Stimulated activated naive B cell treated with anti-CD40 and anti-IgM and Interleukin-4, amounts not matched to agents 10 μg/mL and 1 μg/mL and 100 μg/mL, for 72 hours (primary cell): ENCODE results near the gene TAF1B.
A peak's percentile ranks its signal among the peaks of the same experiment; 100 is the strongest.

Experiments
- ATAC-seq, 2 donors: fragments of 150-1000 bp; cut with Tn5 transposase; replicated peaks; 2 replicates each; pipeline ENCODE4 v1.10.0; 2021; ENCODE audit warnings: moderate library complexity in 1 of 2
- DNase-seq: peaks from one replicate; pipeline ENCODE4 v3.0.0; 2021
- H3K27ac Mint-ChIP-seq: one replicate; pipeline ENCODE4 v1.8.0; 2022; ENCODE audit warnings: mild to moderate bottlenecking, mixed read lengths
- H3K27me3 Mint-ChIP-seq, 2 donors: one replicate each; pipeline ENCODE4 v1.8.0; 2022; ENCODE audit warnings: mixed read lengths in 2 of 2
- H3K36me3 Mint-ChIP-seq, 2 donors: one replicate each; pipeline ENCODE4 v1.8.0; 2022; ENCODE audit warnings: mixed read lengths in 2 of 2, mild to moderate bottlenecking in 1 of 2
- H3K4me1 Mint-ChIP-seq, 2 donors: one replicate each; pipeline ENCODE4 v1.8.0; 2022; ENCODE audit warnings: mixed read lengths in 2 of 2, mild to moderate bottlenecking in 1 of 2
- H3K4me3 Mint-ChIP-seq, 2 donors: one replicate each; pipeline ENCODE4 v1.8.0; 2022; ENCODE audit warnings: mild to moderate bottlenecking in 2 of 2, mixed read lengths in 2 of 2, moderate library complexity in 1 of 2
- H3K9me3 Mint-ChIP-seq, 2 donors: one replicate each; pipeline ENCODE4 v1.8.0; 2022; ENCODE audit warnings: mixed read lengths in 2 of 2, mild to moderate bottlenecking in 1 of 2

Gene TAF1B

DNA sequence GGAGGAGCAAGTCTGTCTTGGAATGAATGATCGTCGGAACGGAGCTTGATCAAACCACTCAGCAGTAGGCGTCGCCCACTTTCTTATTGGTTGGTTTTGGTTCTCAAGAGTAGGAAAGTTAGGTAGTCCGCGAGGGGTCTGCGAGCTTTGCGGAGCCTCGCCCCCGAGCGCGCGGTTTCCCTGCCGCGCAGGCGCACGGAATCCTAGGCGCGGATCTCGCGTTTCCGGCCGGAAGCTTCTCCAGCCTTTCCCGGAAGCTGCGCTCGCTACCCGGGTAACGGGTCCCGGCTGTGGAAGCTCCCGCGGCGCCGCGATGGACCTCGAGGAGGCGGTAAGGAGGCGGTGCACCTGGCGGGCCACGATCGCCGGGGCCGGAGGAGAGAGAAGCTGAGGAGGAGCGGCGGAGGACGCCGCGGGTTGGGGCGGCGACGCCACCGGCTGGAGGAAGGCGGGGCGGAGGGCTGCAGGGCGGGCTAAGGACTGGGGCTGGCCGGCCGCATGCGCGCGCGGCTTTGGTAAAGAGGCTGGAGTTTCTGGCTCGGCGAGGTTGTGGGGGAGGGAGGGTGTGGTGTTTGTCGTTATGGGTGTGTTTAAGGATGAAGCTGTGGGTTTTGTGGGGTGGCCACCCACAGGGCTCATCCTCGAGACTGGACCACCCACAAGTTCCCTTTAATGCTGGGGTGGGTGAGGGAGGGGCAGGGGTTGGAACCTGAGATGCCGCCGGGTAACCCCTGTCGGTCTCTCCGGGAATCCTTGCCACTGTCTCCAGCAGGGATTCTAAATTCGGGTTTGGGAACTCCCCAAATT lies at the start of gene TAF1B:
TAF1B (plus strand) TSS at position 246 of the 807 bp plus-strand sequence; CDS start at position 314, 68 bp downstream.
- Mint-ChIP-seq H3K9me3 (peaks cover 0 to 1% of the 10 kb centered on the region in 2 donors), H3K27me3 (no peaks in the 10 kb centered on the region), H3K36me3 (peaks cover 15 to 20% of the 10 kb centered on the region in 2 donors), H3K4me3 (peak within 1 kb of the TSS; percentile 91 to 97), H3K27ac (peak within 1 kb of the TSS; percentile 96), H3K4me1 (peaks cover 16 to 45% of the 10 kb centered on the region in 2 donors)
- peak; percentile 90 to 92 for ATAC-seq
- DNase-seq: peak; percentile 90

DNA sequence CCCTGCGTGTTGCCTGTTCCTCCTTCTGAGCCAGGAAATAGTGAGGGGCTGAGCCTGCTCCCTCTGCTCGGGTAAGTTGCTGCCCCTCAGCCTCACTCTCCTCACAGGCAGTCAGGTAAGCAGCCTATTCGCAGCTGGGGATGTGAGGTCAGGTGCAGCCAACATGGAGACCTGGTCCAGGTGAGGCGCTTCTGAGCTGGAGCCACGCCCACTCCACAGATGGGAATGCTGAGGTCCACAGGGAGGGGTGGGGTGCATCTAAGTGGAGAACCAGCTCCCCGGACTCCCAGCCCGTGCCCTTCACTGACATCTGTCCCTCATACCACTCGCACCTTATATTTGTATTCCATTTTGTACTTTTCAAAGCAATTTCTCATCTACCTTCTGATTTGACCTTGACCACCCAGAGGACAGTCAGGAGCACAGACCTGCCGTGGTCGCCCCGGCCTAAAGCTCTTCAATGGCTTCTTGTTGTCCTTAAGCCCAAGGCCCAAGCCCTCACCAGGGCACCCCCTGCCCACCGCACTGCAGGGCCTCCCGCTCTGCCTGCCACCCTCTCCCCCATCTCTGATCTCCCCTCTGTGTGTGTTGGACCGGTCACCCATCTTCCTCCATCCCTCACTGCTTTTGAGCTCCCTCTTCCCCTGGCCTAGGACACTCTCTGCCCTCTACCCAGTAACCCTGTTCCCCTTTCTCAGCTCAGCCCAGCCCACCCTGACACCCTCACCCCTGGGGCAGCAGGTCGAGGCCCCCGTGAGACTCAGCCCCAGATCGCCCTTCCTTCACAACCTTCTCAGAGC lies 49.2 kb upstream of the TAF1B start:
- H3K9me3 Mint-ChIP-seq: peaks cover 3 to 6% of the 10 kb centered on the region in 2 donors

DNA sequence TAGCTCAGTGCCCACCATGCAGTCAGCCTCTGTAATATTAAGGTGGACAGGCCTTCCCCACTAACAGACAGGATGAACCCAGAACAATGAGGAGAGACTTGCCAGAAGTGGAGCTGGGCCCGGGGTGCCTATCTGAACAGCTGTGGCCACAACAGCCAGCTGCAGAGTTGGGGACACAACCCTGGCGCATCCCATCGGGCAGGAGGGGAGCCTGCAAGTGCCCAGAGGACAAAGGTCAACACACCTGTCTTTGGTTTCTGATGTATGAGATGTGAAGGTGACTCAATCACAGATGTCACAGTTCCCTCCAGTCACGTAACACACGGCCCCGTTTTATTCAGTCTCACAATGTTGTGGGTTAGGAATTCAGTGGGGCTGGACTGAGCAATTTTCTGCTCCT lies 48.2 kb upstream of the TAF1B start:
- no peak overlapping the region for H3K4me3 Mint-ChIP-seq
- ATAC-seq (no peak), DNase-seq (no peak)
- no peak overlapping the region for H3K27ac Mint-ChIP-seq
- peaks cover 3 to 6% of the 10 kb centered on the region in 2 donors for H3K9me3 Mint-ChIP-seq
- H3K36me3 Mint-ChIP-seq: peaks cover 8 to 10% of the 10 kb centered on the region in 2 donors
- peaks cover 19 to 33% of the 10 kb centered on the region in 2 donors for H3K4me1 Mint-ChIP-seq
- peaks cover 5 to 26% of the 10 kb centered on the region in 2 donors for H3K27me3 Mint-ChIP-seq

More for the DNA sequence above, 49.2 kb upstream of the TAF1B start:
- peaks cover 0 to 18% of the 10 kb centered on the region in 2 donors for H3K27me3 Mint-ChIP-seq
- DNase-seq (no peak), ATAC-seq (no peak)
- H3K4me1 Mint-ChIP-seq: peaks cover 11 to 23% of the 10 kb centered on the region in 2 donors
- no peak overlapping the region for H3K27ac Mint-ChIP-seq
- H3K4me3 Mint-ChIP-seq: no peak overlapping the region
- peaks cover 8 to 10% of the 10 kb centered on the region in 2 donors for H3K36me3 Mint-ChIP-seq

DNA sequence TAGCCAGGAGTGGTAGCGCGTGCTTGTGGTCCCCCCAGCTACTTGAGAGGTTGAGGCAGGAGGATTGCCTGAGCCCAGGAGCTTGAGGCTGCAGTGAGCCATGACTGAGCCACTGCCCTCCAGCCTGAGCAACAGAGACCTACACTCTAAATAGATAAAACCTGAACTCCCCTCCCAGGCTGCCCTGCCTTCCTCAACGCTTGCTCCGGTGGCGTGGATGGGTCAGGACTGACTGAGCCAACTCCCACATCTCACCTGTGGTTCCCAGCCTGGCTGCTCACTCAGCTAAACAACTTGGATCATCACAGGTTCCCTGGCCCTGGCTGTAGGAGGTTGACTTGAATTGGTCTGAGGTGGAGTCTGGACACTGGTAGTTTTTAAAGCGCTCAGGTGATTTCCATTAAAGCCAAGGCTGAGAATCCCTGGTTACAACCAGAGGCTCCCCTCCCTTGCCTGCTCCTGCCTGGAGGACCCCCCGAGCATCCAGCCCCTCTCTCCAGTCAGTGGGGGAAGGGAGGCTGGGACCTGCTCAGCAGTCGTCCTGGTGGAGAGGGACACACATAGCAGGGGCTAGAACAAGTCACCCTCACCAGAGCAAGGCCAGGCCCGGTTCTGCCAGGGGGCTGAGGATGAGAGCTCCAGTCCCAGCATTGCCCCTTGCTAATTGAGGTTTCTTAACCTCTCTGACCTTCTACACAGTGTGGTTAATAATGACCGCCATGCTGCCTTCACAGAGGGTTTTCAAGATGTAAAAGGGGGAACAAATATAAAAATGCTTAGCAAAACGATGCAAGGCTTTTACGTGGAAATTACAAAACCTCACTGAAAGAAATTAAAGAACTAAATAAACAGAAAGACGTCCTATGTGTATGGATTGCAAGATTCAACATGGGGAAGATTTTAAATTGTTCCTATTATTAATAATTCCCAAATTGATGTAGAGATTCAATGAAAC lies 46.9 kb upstream of the TAF1B start:
- ATAC-seq (no peak), DNase-seq (no peak)
- no peak overlapping the region for H3K4me3 Mint-ChIP-seq
- H3K9me3 Mint-ChIP-seq: peaks cover 3 to 6% of the 10 kb centered on the region in 2 donors
- H3K27ac Mint-ChIP-seq: no peak overlapping the region
- peaks cover 5 to 30% of the 10 kb centered on the region in 2 donors for H3K27me3 Mint-ChIP-seq
- H3K4me1 Mint-ChIP-seq: peaks cover 22 to 35% of the 10 kb centered on the region in 2 donors
- H3K36me3 Mint-ChIP-seq: peaks cover 8 to 10% of the 10 kb centered on the region in 2 donors

DNA sequence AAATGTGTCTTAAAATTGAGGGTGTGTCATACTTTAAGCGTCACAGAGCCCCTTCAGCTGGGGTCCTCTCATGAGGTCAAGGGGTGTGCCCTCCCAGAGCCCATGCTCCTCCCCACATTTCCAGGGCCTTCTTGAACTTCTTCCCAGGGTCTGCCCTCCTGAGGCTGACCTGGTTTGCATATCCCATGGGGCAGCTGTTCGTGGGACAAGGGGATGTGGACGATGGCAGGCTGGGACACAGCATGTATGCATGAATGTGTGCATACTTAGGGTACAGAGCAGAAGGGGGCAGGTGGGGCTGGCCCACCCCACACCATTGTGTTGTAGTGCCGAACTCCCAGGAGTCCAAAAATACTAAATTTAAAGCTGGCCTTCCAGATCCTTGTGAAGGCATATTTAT lies 46.2 kb upstream of the TAF1B start:
- DNase-seq: no peak
- Mint-ChIP-seq H3K27ac (no peak overlapping the region), H3K4me3 (no peak overlapping the region), H3K4me1 (peaks cover 20 to 30% of the 10 kb centered on the region in 2 donors), H3K36me3 (peaks cover 8 to 10% of the 10 kb centered on the region in 2 donors), H3K9me3 (peaks cover 3 to 6% of the 10 kb centered on the region in 2 donors), H3K27me3 (peaks cover 5 to 30% of the 10 kb centered on the region in 2 donors)
- no peak for ATAC-seq

DNA sequence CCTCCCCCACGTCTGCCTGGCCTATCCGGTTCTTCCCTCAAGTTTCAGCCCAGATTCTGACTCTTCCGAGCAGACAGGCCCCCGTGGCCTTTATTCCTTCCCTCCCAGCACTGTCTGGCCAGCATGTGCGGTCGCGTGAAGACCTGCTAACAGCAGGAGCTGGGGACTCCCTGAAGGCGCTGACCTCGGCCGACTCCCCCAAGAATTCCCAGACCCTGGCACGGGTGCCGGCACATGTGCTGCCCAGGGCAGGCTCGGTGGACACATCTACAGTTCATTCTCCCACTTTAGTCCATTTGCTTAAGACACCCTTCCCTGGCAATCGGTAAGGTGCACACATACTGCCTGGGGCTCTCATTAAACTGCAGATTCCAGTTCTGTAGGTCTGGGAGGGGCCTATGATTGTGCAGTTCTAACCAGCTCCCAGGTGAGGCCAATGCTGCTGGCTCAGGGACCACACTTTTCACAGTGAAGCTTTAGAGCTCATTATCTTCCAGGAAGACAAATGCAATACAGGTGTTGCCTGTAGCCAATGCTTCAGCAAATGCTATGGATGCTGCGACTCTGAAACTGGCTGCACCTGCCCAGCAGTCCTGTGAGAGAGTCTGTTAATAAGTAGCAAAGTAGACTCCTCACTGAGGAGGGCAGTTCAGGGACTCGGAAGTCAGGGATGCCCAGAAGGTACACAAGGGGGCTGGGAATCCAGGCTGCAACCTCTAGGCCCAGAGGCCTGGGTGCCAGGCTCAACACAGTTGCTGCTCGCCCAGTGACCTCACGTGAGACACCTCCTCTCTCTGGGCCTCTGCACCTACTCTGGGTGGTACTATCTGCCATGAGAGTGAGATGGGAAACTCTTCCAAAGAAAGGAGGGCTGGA lies 45.4 kb upstream of the TAF1B start:
- H3K27ac Mint-ChIP-seq: no peak overlapping the region
- no peak for ATAC-seq
- peaks cover 3 to 6% of the 10 kb centered on the region in 2 donors for H3K9me3 Mint-ChIP-seq

DNA sequence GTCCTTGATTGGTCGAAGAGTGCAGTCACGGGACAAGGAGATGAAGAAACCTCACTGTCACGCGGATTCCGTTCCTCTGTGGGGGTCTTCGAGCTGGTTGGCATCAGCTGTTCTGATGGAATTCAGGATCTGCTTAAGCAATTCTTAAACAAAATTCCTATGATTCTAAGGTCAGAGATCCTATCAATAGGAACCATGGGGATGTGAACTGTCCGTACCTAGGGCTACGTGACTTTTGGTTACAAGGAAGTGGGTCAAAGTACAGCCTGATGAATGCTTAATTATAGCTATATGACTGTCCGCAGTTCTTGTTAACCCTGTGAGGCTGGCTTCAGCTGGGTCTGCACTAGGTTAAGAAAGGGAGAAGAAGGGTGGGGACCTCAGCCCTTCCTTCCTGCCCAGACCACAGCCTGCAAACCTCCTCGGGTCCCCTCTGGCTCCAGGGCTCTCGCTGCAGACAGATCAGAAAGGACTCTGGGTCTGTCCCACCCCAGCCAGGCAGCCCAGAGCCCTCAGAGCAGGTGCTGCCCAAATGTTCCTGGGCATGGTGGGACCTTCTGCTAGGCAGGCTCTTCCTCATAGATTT lies 44.2 kb upstream of the TAF1B start:
- ATAC-seq: peak; percentile 54 to 61
- H3K27ac Mint-ChIP-seq: no peak overlapping the region
- peaks cover 5 to 28% of the 10 kb centered on the region in 2 donors for H3K27me3 Mint-ChIP-seq
- peaks cover 4 to 5% of the 10 kb centered on the region in 2 donors for H3K36me3 Mint-ChIP-seq
- peaks cover 16 to 17% of the 10 kb centered on the region in 2 donors for H3K4me1 Mint-ChIP-seq
- peaks cover 0 to 4% of the 10 kb centered on the region in 2 donors for H3K9me3 Mint-ChIP-seq
- no peak for DNase-seq
- H3K4me3 Mint-ChIP-seq: peak overlapping the region in 1 of 2 donors; percentile 68

More for the DNA sequence above, 45.4 kb upstream of the TAF1B start:
- Mint-ChIP-seq H3K27me3 (peaks cover 5 to 30% of the 10 kb centered on the region in 2 donors), H3K4me1 (peaks cover 20 to 26% of the 10 kb centered on the region in 2 donors), H3K4me3 (no peak overlapping the region), H3K36me3 (peaks cover 8 to 10% of the 10 kb centered on the region in 2 donors)
- no peak for DNase-seq

DNA sequence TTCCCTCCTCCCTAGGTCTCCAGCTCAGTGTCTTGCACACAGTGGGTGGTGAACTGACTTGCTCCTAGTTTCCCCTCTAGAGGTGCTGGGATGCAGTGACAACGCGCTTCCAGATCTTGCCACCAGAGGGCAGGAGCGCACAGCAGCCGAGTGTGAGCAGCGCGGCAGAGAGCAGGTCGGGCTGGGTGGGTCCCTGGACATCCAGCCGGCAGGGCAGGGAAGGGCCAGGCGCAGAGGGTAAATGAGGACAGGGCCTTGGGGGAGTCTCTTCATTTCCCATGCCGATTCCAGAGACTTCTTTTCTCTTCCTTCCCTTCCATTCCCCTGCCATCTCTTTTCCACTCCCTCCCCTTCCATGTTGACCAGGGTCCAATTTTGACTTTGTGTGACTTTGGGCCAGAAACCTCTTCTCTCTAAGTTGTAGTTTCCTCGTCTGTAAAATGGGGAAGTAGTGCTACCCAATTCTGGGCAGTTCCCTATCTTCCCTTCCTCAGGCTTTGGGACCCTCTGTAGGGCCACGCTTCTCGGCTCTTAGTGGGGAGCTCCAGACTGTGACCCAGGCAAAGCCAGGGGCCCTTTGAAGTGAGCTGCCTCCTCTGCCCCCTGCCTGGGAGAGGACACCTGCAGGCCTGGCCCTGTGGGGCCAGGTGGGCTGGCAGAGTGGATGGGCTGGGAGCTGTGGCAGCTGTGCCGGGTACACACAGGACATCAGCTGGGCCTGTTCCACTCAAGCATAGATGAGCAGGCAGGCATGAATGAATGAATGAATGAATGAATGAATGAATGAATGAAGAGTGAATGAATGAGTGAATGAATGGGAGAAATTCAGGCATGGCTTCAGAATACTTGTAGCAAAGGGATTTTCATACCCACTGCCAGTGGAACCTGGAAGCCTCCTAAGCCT lies 43.3 kb upstream of the TAF1B start:
- peaks cover 13 to 17% of the 10 kb centered on the region in 2 donors for H3K4me1 Mint-ChIP-seq
- H3K27me3 Mint-ChIP-seq: peaks cover 5 to 24% of the 10 kb centered on the region in 2 donors
- no peaks in the 10 kb centered on the region for H3K9me3 Mint-ChIP-seq
- peak overlapping the region; percentile 63 for H3K27ac Mint-ChIP-seq
- H3K4me3 Mint-ChIP-seq: peak overlapping the region; percentile 37 to 68
- no peaks in the 10 kb centered on the region for H3K36me3 Mint-ChIP-seq
- DNase-seq (peak; percentile 73), ATAC-seq (peak; percentile 92)

DNA sequence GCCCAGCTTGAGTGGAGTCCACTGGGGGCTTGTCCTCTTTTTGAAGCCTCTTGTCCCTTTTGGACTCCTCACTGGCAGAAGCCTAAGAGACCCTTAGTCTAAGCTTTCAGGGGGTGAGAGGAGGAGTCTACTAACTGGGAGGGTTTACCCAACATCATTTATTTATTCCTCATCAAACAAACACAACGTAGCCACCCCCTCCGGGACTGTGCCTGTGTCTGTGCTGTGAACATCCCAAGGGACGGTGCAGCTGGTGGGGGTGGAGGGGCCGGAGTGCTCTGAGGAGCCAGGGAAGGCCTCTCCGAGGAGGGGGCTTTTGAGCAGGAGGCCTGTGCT lies 42.7 kb upstream of the TAF1B start:
- no peak overlapping the region for H3K27ac Mint-ChIP-seq
- no peak overlapping the region for H3K4me3 Mint-ChIP-seq
- no peaks in the 10 kb centered on the region for H3K36me3 Mint-ChIP-seq
- no peak for ATAC-seq
- no peaks in the 10 kb centered on the region for H3K9me3 Mint-ChIP-seq
- peaks cover 5 to 24% of the 10 kb centered on the region in 2 donors for H3K27me3 Mint-ChIP-seq
- DNase-seq: no peak
- H3K4me1 Mint-ChIP-seq: peaks cover 13 to 17% of the 10 kb centered on the region in 2 donors

DNA sequence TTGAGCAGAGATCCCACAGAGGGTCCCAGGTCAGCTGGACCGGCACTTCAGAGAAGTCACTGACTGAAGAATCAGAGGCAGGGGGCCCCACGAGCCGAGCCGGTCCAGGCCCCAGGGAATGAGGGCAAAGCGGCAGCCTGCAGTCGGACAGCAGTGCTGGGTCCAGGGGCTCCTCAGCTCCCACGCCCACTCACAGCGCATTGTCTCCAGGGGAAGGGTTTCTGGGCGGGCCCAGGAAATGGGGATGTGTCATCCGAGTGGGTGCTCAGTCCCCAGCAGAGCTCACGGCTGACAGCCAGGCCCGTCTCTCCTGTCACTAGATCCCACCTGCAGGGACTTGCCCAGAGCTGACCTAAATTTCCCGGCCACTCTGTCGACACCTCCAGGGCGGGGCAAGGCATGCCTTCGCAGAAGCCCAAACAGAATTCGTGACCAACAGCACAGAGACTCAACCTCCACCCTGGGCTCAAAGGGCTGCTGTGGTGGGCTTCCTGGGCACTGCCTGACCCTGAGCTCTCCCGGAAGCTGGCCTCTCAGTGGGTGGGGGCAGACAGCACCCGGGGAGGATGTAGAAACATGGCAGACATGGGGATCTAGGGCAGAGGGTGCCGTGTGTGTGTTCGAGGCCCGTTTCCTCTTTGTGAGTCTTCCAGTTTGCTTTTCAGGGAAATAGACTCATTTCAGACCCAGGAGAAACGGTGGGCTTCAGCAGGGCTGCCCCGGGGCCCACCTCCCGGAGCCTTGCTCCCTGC lies 42.1 kb upstream of the TAF1B start:
- no peak overlapping the region for H3K4me3 Mint-ChIP-seq
- H3K36me3 Mint-ChIP-seq: no peaks in the 10 kb centered on the region
- peak overlapping the region; percentile 62 for H3K27ac Mint-ChIP-seq
- peaks cover 6 to 24% of the 10 kb centered on the region in 2 donors for H3K27me3 Mint-ChIP-seq
- no peaks in the 10 kb centered on the region for H3K9me3 Mint-ChIP-seq
- ATAC-seq: no peak
- no peak for DNase-seq
- H3K4me1 Mint-ChIP-seq: peaks cover 13 to 17% of the 10 kb centered on the region in 2 donors

DNA sequence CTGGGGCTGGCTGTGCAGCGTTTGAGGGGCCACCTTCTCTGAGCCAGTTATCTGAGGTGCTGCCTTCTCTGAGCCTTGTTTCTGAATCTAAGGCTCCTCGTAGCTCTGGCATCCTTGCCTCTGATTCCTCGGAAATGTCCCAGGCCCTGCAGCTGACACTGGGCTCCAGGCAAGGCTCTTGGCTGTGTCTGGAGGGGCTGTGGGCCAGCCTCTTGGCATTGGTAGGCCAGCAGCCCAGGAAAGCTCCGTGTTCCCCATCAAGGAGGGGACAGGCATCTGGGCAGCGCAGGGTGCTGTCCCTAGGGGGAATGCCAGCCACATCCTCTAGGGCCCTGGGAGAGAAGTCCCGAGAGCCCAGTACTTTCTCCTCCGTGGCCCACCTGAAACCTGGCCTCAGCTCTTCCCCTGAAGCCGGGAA lies 40.7 kb upstream of the TAF1B start:
- peaks cover 13 to 17% of the 10 kb centered on the region in 2 donors for H3K4me1 Mint-ChIP-seq
- no peak overlapping the region for H3K4me3 Mint-ChIP-seq
- H3K9me3 Mint-ChIP-seq: no peaks in the 10 kb centered on the region
- no peak for ATAC-seq
- H3K36me3 Mint-ChIP-seq: no peaks in the 10 kb centered on the region
- H3K27ac Mint-ChIP-seq: no peak overlapping the region
- DNase-seq: no peak
- H3K27me3 Mint-ChIP-seq: peaks cover 13 to 24% of the 10 kb centered on the region in 2 donors
